ENCODE results near the gene XXYLT1.

The XXYLT1 gene

GRCh38 chr3:195113536-195114425 is 157.2 kb downstream of the XXYLT1 start:
- H3K4me1 ChIP-seq (ENCODE audit: insufficient read depth, low read length, severe bottlenecking): no peaks in the 10 kb centered on the region
- no peak overlapping the region for H3K27ac ChIP-seq (ENCODE audit: low read depth, low read length, poor library complexity, severe bottlenecking)
- no peak overlapping the region for H3K9ac ChIP-seq (ENCODE audit: low read length)
- H3K27me3 ChIP-seq (ENCODE audit: insufficient read depth, low read length): no peaks in the 10 kb centered on the region
- H3K9me2 ChIP-seq (ENCODE audit: low read depth, low read length): no peaks in the 10 kb centered on the region
- no peaks in the 10 kb centered on the region for H3K36me3 ChIP-seq (ENCODE audit: insufficient read depth, low read length)
- H2AFZ ChIP-seq (ENCODE audit: low read length): no peak overlapping the region
- no peaks in the 10 kb centered on the region for H3K9me3 ChIP-seq (ENCODE audit: low read length)
- TF ChIP-seq CTCF (IDR thresholded peaks at IDR 0.05; ENCODE audit: low read length) (no peak), EZH2 (IDR thresholded peaks at IDR 0.05; ENCODE audit: borderline replicate concordance, low read length) (no peak)
- H3K4me2 ChIP-seq (ENCODE audit: low read length): no peak overlapping the region
- H3K4me3 ChIP-seq (ENCODE audit: low read depth, low read length, poor library complexity, severe bottlenecking): no peak overlapping the region
- no peaks in the 10 kb centered on the region for H3F3A ChIP-seq (ENCODE audit: insufficient read depth, low read length)
- no peaks in the 10 kb centered on the region for H4K20me1 ChIP-seq (ENCODE audit: insufficient read depth, low read length)
- H3K79me2 ChIP-seq (ENCODE audit: insufficient read depth, low read length): no peaks in the 10 kb centered on the region

GRCh38 chr3:195113048-195113447 is 157.9 kb downstream of the XXYLT1 start:
- no peaks in the 10 kb centered on the region for H4K20me1 ChIP-seq (ENCODE audit: insufficient read depth, low read length)
- no peaks in the 10 kb centered on the region for H3K79me2 ChIP-seq (ENCODE audit: insufficient read depth, low read length)
- no peaks in the 10 kb centered on the region for H3K4me1 ChIP-seq (ENCODE audit: insufficient read depth, low read length, severe bottlenecking)
- no peak overlapping the region for H3K27ac ChIP-seq (ENCODE audit: low read depth, low read length, poor library complexity, severe bottlenecking)
- H3K36me3 ChIP-seq (ENCODE audit: insufficient read depth, low read length): no peaks in the 10 kb centered on the region
- no peak overlapping the region for H2AFZ ChIP-seq (ENCODE audit: low read length)
- no peak overlapping the region for H3K4me2 ChIP-seq (ENCODE audit: low read length)
- no peaks in the 10 kb centered on the region for H3K27me3 ChIP-seq (ENCODE audit: insufficient read depth, low read length)
- no peaks in the 10 kb centered on the region for H3K9me2 ChIP-seq (ENCODE audit: low read depth, low read length)
- H3K9me3 ChIP-seq (ENCODE audit: low read length): no peaks in the 10 kb centered on the region
- H3K9ac ChIP-seq (ENCODE audit: low read length): no peak overlapping the region
- H3F3A ChIP-seq (ENCODE audit: insufficient read depth, low read length): no peaks in the 10 kb centered on the region
- no peak for TF ChIP-seq EZH2 (IDR thresholded peaks at IDR 0.05; ENCODE audit: borderline replicate concordance, low read length)
- no peak for TF ChIP-seq CTCF (IDR thresholded peaks at IDR 0.05; ENCODE audit: low read length)
- no peak overlapping the region for H3K4me3 ChIP-seq (ENCODE audit: low read depth, low read length, poor library complexity, severe bottlenecking)

- H3K9ac ChIP-seq (ENCODE audit: low read length): no peak overlapping the region
- H4K20me1 ChIP-seq (ENCODE audit: insufficient read depth, low read length): no peaks in the 10 kb centered on the region
- no peaks in the 10 kb centered on the region for H3K9me2 ChIP-seq (ENCODE audit: low read depth, low read length)
- no peaks in the 10 kb centered on the region for H3K4me1 ChIP-seq (ENCODE audit: insufficient read depth, low read length, severe bottlenecking)
- H3K4me3 ChIP-seq (ENCODE audit: low read depth, low read length, poor library complexity, severe bottlenecking): no peak overlapping the region
- H3K27me3 ChIP-seq (ENCODE audit: insufficient read depth, low read length): no peaks in the 10 kb centered on the region
- no peak overlapping the region for H3K27ac ChIP-seq (ENCODE audit: low read depth, low read length, poor library complexity, severe bottlenecking)
- H3K9me3 ChIP-seq (ENCODE audit: low read length): no peaks in the 10 kb centered on the region
- no peaks in the 10 kb centered on the region for H3K36me3 ChIP-seq (ENCODE audit: insufficient read depth, low read length)
- TF ChIP-seq CTCF (IDR thresholded peaks at IDR 0.05; ENCODE audit: low read length) (no peak), EZH2 (IDR thresholded peaks at IDR 0.05; ENCODE audit: borderline replicate concordance, low read length) (no peak)
- no peak overlapping the region for H3K4me2 ChIP-seq (ENCODE audit: low read length)
- no peaks in the 10 kb centered on the region for H3K79me2 ChIP-seq (ENCODE audit: insufficient read depth, low read length)
- no peak overlapping the region for H2AFZ ChIP-seq (ENCODE audit: low read length)
- no peaks in the 10 kb centered on the region for H3F3A ChIP-seq (ENCODE audit: insufficient read depth, low read length)
These were observed 158.6 kb downstream of the XXYLT1 start for GRCh38 chr3:195112361-195112791.
